WTC11 (cell line): ENCODE data around the gene SLC44A5. TPM values are rescaled to one million over a fixed set of nuclear protein-coding genes. Genes with fewer than 3 reads are reported as not detected.

ENCODE experiments used
- ATAC-seq: fragments of 200-7000 bp; cut with Tn5 transposase; 2 replicates; pipeline ENCODE4 v1.10.0; 2021; ENCODE audit warnings: mild to moderate bottlenecking, moderate library complexity
- CTCF ChIA-PET: fragments of 300-600 bp; sonication (Branson Sonifier 250); formaldehyde crosslinking; loops from one replicate; lab custom pipeline; 2021; ENCODE audit warnings: antibody characterized with exemption; lab: Charles Lee
- POLR2A ChIA-PET: fragments of 350-600 bp; sonication (Branson Sonifier 250); formaldehyde crosslinking; loops from one replicate; lab custom pipeline; 2021; ENCODE audit warnings: antibody characterized with exemption; lab: Charles Lee
- DNase-seq: peaks from one replicate; pipeline ENCODE4 v3.0.0; 2021; ENCODE audit warnings: low spot score
- H3K27ac Mint-ChIP-seq: 2 replicates; pipeline ENCODE4 v1.8.0; 2021; ENCODE audit warnings: mixed read lengths
- H3K27me3 Mint-ChIP-seq: 2 replicates; pipeline ENCODE4 v1.8.0; 2021; ENCODE audit warnings: low read depth, mild to moderate bottlenecking, moderate library complexity, mixed read lengths
- H3K36me3 Mint-ChIP-seq: 2 replicates; pipeline ENCODE4 v1.8.0; 2021; ENCODE audit warnings: mixed read lengths
- H3K4me1 Mint-ChIP-seq: 2 replicates; pipeline ENCODE4 v1.8.0; 2022; ENCODE audit warnings: mixed read lengths
- H3K4me3 Mint-ChIP-seq: 2 replicates; pipeline ENCODE4 v1.8.0; 2021; ENCODE audit warnings: mild to moderate bottlenecking, moderate library complexity, mixed read lengths
- H3K9me3 Mint-ChIP-seq: 2 replicates; pipeline ENCODE4 v1.8.0; 2021; ENCODE audit warnings: mixed read lengths
- ARID4B ChIP-seq: sonication (generic); formaldehyde crosslinking; IDR thresholded peaks from 2 replicates; pipeline ENCODE4 v1.8.0; 2023; ENCODE audit warnings: missing genetic modification reagents, mild to moderate bottlenecking, borderline replicate concordance
- ATF6 ChIP-seq: sonication (generic); formaldehyde crosslinking; IDR thresholded peaks from 2 replicates; pipeline ENCODE4 v1.8.1; 2023; ENCODE audit warnings: mild to moderate bottlenecking, missing genetic modification reagents
- CDX4 ChIP-seq: fragments of 250-450 bp; sonication (Bioruptor Pico); IDR thresholded peaks from 2 replicates; pipeline ENCODE4 v1.9.0; 2021; ENCODE audit warnings: moderate library complexity, mild to moderate bottlenecking, inconsistent platforms, borderline replicate concordance
- CREB1 ChIP-seq: sonication (generic); formaldehyde crosslinking; IDR thresholded peaks from 2 replicates; pipeline ENCODE4 v1.8.0; 2023; ENCODE audit warnings: mild to moderate bottlenecking, missing genetic modification reagents
- E2F4 ChIP-seq: sonication (generic); formaldehyde crosslinking; IDR thresholded peaks from 2 replicates; pipeline ENCODE4 v1.8.1; 2022; ENCODE audit warnings: low read depth, mild to moderate bottlenecking, moderate library complexity, missing genetic modification reagents, borderline replicate concordance
- ETV6 ChIP-seq: sonication (generic); formaldehyde crosslinking; IDR thresholded peaks from 2 replicates; pipeline ENCODE4 v1.8.1; 2022; ENCODE audit warnings: mild to moderate bottlenecking, missing genetic modification reagents
- FOXJ3 ChIP-seq: sonication (generic); formaldehyde crosslinking; IDR thresholded peaks from 2 replicates; pipeline ENCODE4 v1.9.0; 2021; ENCODE audit warnings: missing genetic modification reagents, mild to moderate bottlenecking, borderline replicate concordance
- GRHL2 ChIP-seq: fragments of 250-450 bp; sonication (Bioruptor Pico); IDR thresholded peaks from 2 replicates; pipeline ENCODE4 v1.8.0; 2022; ENCODE audit warnings: mild to moderate bottlenecking, moderate library complexity; ENCODE audit not compliant: insufficient replicate concordance, severe bottlenecking
- JAZF1 ChIP-seq: fragments of 250-450 bp; sonication (Bioruptor Pico); IDR thresholded peaks from 2 replicates; pipeline ENCODE4 v1.9.0; 2021; ENCODE audit warnings: moderate library complexity, mild to moderate bottlenecking, inconsistent platforms
- KAT7 ChIP-seq: sonication (generic); formaldehyde crosslinking; IDR thresholded peaks from 2 replicates; pipeline ENCODE4 v1.8.1; 2023; ENCODE audit warnings: missing genetic modification reagents, mild to moderate bottlenecking, borderline replicate concordance
- NFATC4 ChIP-seq: fragments of 250-450 bp; sonication (Bioruptor Pico); IDR thresholded peaks from 2 replicates; pipeline ENCODE4 v1.9.0; 2021; ENCODE audit warnings: mild to moderate bottlenecking
- SMAD4 ChIP-seq: sonication (generic); formaldehyde crosslinking; IDR thresholded peaks from 2 replicates; pipeline ENCODE4 v1.8.0; 2022; ENCODE audit warnings: mild to moderate bottlenecking, missing genetic modification reagents
- SOX15 ChIP-seq: fragments of 250-450 bp; sonication (Bioruptor Pico); IDR thresholded peaks from 2 replicates; pipeline ENCODE4 v1.9.0; 2021; ENCODE audit warnings: mild to moderate bottlenecking
- TEAD1 ChIP-seq: sonication (generic); formaldehyde crosslinking; IDR thresholded peaks from 2 replicates; pipeline ENCODE4 v1.8.0; 2022; ENCODE audit warnings: mild to moderate bottlenecking, missing genetic modification reagents
- ZBTB43 ChIP-seq: sonication (generic); formaldehyde crosslinking; IDR thresholded peaks from 2 replicates; pipeline ENCODE4 v1.8.1; 2023; ENCODE audit warnings: mild to moderate bottlenecking, missing genetic modification reagents
- ZNF317 ChIP-seq: sonication (generic); formaldehyde crosslinking; IDR thresholded peaks from 2 replicates; pipeline ENCODE4 v1.8.1; 2023; ENCODE audit warnings: low read depth, mild to moderate bottlenecking, moderate library complexity, missing genetic modification reagents, borderline replicate concordance
- ZNF532 ChIP-seq: fragments of 250-450 bp; sonication (Bioruptor Pico); IDR thresholded peaks from 2 replicates; pipeline ENCODE4 v1.9.0; 2021; ENCODE audit warnings: mild to moderate bottlenecking, borderline replicate concordance
- total RNA-seq: library from RNA; stranded (reverse); gene quantifications from 3 replicates; pipeline ENCODE4 v1.2.3, GENCODE V29; 2021

Gene SLC44A5
- total RNA-seq, 1 experiment from 2014 or later, result 1.8 TPM

- TF ChIP-seq ATF6 (CRISPR knock-in tag) (no peak), TEAD1 (no peak), NFATC4 (CRISPR knock-in tag) (no peak), CDX4 (CRISPR knock-in tag) (no peak), SMAD4 (CRISPR knock-in tag) (no peak), CREB1 (CRISPR knock-in tag) (no peak), ETV6 (CRISPR knock-in tag) (no peak), SOX15 (CRISPR knock-in tag) (no peak), ARID4B (CRISPR knock-in tag) (no peak)
These were observed 179.1 kb downstream of the SLC44A5 start (continued) for GRCh38 chr1:75431843-75432242.

GRCh38 chr1:75430526-75430925, 180.4 kb downstream of the SLC44A5 start:
- no peak overlapping the region for H3K4me3 Mint-ChIP-seq
- H3K4me1 Mint-ChIP-seq, result no peaks in the 10 kb centered on the region
- ATAC-seq (no peak), DNase-seq (no peak)
- no peak overlapping the region for H3K27ac Mint-ChIP-seq
- no peaks in the 10 kb centered on the region for H3K9me3 Mint-ChIP-seq
- CTCF ChIA-PET, result interaction anchor here (1.2 kb wide), 1 partner anchor 165 kb away, joined by 3 read pairs; no protein-coding TSS in a partner anchor
- no peaks in the 10 kb centered on the region for H3K27me3 Mint-ChIP-seq
- H3K36me3 Mint-ChIP-seq, result no peaks in the 10 kb centered on the region
- POLR2A ChIA-PET, result no interaction called here
- no peak for TF ChIP-seq KAT7 (CRISPR knock-in tag)
- no peak for TF ChIP-seq SMAD4 (CRISPR knock-in tag)
- TF ChIP-seq FOXJ3 (CRISPR knock-in tag), result no peak
- TF ChIP-seq JAZF1 (CRISPR knock-in tag), result no peak
- TF ChIP-seq ZNF317 (CRISPR knock-in tag), result no peak
- TF ChIP-seq E2F4 (CRISPR knock-in tag), result no peak
- no peak for TF ChIP-seq ARID4B (CRISPR knock-in tag)
- TF ChIP-seq GRHL2 (CRISPR knock-in tag), result no peak
- no peak for TF ChIP-seq ZNF532 (CRISPR knock-in tag)
- no peak for TF ChIP-seq ZBTB43 (CRISPR knock-in tag)
- no peak for TF ChIP-seq TEAD1
